ENCODE results near the gene KLF1.
A peak's percentile ranks its signal among the peaks of the same experiment; 100 is the strongest.

The KLF1 gene

DNA sequence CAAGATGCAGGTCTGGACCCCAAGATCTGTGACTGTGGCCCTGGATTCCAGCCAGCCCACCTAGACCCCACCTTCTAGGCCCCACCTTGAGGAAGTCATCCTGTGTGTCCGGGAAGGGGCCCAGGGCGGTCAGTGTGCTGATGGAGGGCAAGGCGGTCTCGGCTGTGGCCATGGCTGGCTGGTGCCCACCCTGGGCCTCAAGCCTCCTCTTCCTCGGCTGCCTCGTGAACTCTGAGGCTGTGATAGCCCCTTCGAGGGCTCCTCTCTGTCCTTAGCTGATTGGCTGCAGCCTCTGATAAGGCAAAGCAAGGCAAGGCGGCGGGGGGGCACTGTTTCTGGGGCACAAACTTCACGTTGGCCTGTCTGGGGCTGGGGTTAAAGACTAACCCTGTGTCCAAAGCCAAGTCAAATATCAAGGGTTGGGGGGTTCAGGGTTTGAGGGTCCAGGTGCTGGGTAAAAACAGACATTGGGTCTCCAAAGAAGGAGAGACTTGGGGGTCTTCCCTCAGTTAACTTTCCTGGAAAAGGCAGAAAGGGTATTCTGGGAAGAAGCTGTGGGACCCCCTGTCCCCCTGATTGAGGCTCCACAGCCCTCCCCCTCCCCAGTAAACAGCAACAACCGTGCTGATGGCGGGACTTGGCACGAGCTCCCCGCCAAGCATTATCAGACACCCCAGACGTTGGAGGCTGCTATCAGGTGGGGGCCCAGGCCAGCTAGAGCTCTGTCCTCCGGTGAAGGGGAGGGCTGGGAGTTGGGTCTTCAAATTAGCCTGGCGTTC, at the start of gene KLF1:
TSS of gene KLF1 (minus strand) at position 233 of the 779 bp plus-strand sequence. CDS start at position 172, 61 bp downstream.
- TF ChIP-seq, protein P1, sequence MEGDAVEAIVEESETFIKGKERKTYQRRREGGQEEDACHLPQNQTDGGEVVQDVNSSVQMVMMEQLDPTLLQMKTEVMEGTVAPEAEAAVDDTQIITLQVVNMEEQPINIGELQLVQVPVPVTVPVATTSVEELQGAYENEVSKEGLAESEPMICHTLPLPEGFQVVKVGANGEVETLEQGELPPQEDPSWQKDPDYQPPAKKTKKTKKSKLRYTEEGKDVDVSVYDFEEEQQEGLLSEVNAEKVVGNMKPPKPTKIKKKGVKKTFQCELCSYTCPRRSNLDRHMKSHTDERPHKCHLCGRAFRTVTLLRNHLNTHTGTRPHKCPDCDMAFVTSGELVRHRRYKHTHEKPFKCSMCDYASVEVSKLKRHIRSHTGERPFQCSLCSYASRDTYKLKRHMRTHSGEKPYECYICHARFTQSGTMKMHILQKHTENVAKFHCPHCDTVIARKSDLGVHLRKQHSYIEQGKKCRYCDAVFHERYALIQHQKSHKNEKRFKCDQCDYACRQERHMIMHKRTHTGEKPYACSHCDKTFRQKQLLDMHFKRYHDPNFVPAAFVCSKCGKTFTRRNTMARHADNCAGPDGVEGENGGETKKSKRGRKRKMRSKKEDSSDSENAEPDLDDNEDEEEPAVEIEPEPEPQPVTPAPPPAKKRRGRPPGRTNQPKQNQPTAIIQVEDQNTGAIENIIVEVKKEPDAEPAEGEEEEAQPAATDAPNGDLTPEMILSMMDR (IDR thresholded peaks at IDR 0.05; ENCODE audit: poor library complexity, severe bottlenecking): no peak
- Histone ChIP-seq H3K27me3 (ENCODE audit: insufficient read depth, poor library complexity, severe bottlenecking) (no peaks in the 10 kb centered on the region), H3K4me1 (ENCODE audit: insufficient read depth, poor library complexity, severe bottlenecking) (no peaks in the 10 kb centered on the region), H3K27ac (ENCODE audit: poor library complexity, severe bottlenecking) (no peak within 1 kb of the TSS), H3K9me3 (ENCODE audit: severe bottlenecking) (peaks cover 11% of the 10 kb centered on the region), H3K36me3 (ENCODE audit: low read depth) (no peaks in the 10 kb centered on the region), H3K4me3 (ENCODE audit: severe bottlenecking) (no peak within 1 kb of the TSS)
- no peak for DNase-seq (ENCODE audit: low spot score)
- ATAC-seq (ENCODE audit: low read depth): no peak

DNA sequence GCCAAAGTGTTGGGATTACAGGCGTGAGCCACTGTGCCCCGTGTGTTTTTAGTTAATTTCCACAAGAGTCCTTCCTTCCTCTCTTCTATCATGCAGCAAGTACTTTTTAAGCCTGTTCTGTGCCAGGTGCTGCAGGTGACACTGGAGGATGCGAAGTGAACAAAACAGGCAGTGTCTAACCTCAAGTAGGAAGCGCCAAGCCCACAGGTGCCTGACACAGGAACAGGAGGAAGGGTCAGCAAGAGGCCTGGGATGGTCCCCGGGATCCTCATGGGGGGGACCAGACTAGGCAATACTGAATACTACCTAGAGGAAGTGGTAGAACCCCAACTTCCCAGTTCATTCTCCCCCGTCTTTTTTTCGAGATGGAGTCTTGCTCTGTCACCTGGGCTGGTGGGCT, 49.6 kb upstream of the KLF1 start:
- no peak overlapping the region for H3K27ac ChIP-seq (ENCODE audit: poor library complexity, severe bottlenecking)
- no peaks in the 10 kb centered on the region for H3K9me3 ChIP-seq (ENCODE audit: severe bottlenecking)
- no peak overlapping the region for H3K4me3 ChIP-seq (ENCODE audit: severe bottlenecking)
- TF ChIP-seq, protein P1 (IDR thresholded peaks at IDR 0.05; ENCODE audit: poor library complexity, severe bottlenecking): no peak
- peaks cover 34% of the 10 kb centered on the region for H3K36me3 ChIP-seq (ENCODE audit: low read depth)
- ATAC-seq (ENCODE audit: low read depth) (no peak), DNase-seq (ENCODE audit: low spot score) (no peak)
- H3K4me1 ChIP-seq (ENCODE audit: insufficient read depth, poor library complexity, severe bottlenecking): peaks cover 18% of the 10 kb centered on the region
- no peaks in the 10 kb centered on the region for H3K27me3 ChIP-seq (ENCODE audit: insufficient read depth, poor library complexity, severe bottlenecking)

DNA sequence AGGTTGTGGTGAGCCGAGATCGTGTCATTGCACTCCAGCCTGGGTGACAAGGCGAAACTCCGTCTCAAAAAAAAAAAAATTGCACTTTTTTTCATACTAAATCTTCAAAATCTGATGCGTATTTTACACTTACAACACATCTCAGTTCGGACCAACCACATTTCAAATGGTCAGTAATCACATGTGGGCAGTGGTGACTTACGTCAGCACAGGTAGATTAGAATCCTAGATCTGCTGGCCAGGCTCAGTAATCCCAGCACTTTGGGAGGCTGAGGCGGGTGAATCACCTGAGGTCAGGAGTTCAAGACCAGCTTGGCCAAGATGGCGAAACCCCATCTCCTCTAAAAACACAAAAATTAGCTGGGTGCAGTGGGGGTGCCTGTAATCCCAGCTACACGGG, 48.1 kb upstream of the KLF1 start:
- no peak overlapping the region for H3K27ac ChIP-seq (ENCODE audit: poor library complexity, severe bottlenecking)
- H3K4me1 ChIP-seq (ENCODE audit: insufficient read depth, poor library complexity, severe bottlenecking): peaks cover 7% of the 10 kb centered on the region
- no peak for DNase-seq (ENCODE audit: low spot score)
- H3K27me3 ChIP-seq (ENCODE audit: insufficient read depth, poor library complexity, severe bottlenecking): no peaks in the 10 kb centered on the region
- TF ChIP-seq, protein P1 (IDR thresholded peaks at IDR 0.05; ENCODE audit: poor library complexity, severe bottlenecking): no peak
- ATAC-seq (ENCODE audit: low read depth): no peak
- no peaks in the 10 kb centered on the region for H3K9me3 ChIP-seq (ENCODE audit: severe bottlenecking)
- no peak overlapping the region for H3K4me3 ChIP-seq (ENCODE audit: severe bottlenecking)
- peaks cover 34% of the 10 kb centered on the region for H3K36me3 ChIP-seq (ENCODE audit: low read depth)

DNA sequence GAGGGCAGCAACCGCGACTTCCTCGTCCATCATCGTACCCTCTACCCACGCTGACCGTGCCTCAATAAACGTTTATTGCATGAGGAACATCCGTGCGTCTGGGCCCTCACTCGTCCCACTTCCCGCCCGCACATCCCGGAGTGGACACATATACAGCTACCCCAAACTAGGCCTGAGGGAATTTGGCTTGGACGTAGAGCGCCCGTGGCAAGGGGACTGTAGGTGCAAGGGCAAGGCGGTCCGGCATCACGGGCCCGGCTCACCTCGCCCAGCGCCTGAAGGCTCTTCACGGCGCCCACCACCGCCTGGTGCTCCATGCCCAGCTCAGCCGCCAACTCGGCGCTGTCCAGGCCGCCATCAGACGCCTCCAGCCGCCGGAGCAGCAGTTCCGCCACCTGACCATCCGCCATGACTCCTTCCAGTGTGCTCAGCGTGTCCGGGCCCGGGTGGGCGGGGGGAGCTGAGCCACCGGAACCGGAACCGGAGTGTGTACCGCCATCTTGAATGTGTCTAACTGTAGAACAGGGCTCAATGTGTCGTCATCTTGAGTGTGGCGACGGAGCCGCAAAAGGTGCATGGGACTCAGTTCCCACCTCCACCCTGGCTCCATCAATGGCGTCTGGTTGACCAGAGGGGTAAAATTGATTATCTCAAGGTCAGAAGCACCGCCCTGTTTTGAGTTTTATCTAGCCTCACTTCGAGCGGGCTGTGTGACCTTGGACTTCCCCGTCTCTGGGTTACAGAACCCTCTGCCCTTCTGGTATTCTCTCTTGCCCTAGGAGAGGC, 46.5 kb upstream of the KLF1 start, which contains the start of gene FARSA:
TSS of gene FARSA (minus strand) at position 425 of the 786 bp plus-strand sequence. CDS start at position 410, 15 bp downstream.
- TF ChIP-seq, protein P1 (IDR thresholded peaks at IDR 0.05; ENCODE audit: poor library complexity, severe bottlenecking): no peak

More for the DNA sequence above, 46.5 kb upstream of the KLF1 start, which contains the start of gene FARSA:
- Histone ChIP-seq H3K27me3 (ENCODE audit: insufficient read depth, poor library complexity, severe bottlenecking) (no peaks in the 10 kb centered on the region), H3K4me1 (ENCODE audit: insufficient read depth, poor library complexity, severe bottlenecking) (peaks cover 2% of the 10 kb centered on the region), H3K27ac (ENCODE audit: poor library complexity, severe bottlenecking) (peak within 1 kb of the TSS; percentile 47), H3K9me3 (ENCODE audit: severe bottlenecking) (no peaks in the 10 kb centered on the region), H3K36me3 (ENCODE audit: low read depth) (peaks cover 34% of the 10 kb centered on the region), H3K4me3 (ENCODE audit: severe bottlenecking) (peak within 1 kb of the TSS; percentile 93)
- ATAC-seq (ENCODE audit: low read depth) (peak; percentile 77), DNase-seq (ENCODE audit: low spot score) (peak; percentile 86)
